Esophagus muscularis mucosa (tissue), 3 donors: ENCODE measurements around the gene ATP5PO.

Experiments used
- CTCF ChIP-seq, 3 experiments: fragments of 200-600 bp in 2 of 3; fragments of 450-650 bp in 1 of 3; sonication (generic) in 2 of 3; IDR thresholded peaks; one replicate each; pipeline ENCODE4 v1.5.1; 2017 to 2019; ENCODE audit warnings: antibody characterized with exemption in 3 of 3, mild to moderate bottlenecking in 2 of 3, moderate library complexity in 1 of 3
- POLR2A ChIP-seq: fragments of 450-650 bp; IDR thresholded peaks from one replicate; pipeline ENCODE4 v1.6.1; 2017; ENCODE audit warnings: antibody characterized with exemption, moderate library complexity, mild to moderate bottlenecking, low read depth

DNA sequence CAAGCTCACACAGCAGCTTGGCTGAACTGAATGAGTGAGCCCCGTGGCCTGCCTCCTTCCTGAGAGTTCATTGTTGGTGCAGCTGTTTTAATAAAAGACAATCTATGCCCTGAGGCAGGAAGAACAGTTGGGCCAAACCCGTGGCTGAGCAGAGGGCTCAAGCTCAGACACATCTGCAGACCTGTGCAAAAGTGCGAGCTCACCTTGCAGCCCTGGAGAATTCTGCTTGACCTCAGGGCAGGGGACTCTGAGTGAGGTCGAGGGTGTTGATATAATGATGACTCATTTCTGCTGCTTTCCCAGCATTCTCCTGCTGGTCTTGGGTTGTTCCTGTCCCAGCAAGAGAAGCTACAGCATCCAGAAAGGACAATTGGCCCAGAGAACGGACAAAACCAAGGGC, 61.0 kb downstream of the ATP5PO start:
- TF ChIP-seq CTCF (IDR thresholded peaks at IDR 0.05): no peak
- no peak for TF ChIP-seq POLR2A
